HG03097 (cell line): ENCODE measurements around the gene ITGAD.
"Not testable (repeated sequence)": the region's sequence is repeated elsewhere in the genome, so short reads cannot be mapped to it uniquely, and the experiment has no call there.

Source experiments
- ATAC-seq: cut with Tn5 transposase; IDR thresholded peaks from one replicate; pipeline ENCODE4 v1.9.1; 2021; ENCODE audit not compliant: unreplicated experiment, low FRiP score

Gene ITGAD

DNA sequence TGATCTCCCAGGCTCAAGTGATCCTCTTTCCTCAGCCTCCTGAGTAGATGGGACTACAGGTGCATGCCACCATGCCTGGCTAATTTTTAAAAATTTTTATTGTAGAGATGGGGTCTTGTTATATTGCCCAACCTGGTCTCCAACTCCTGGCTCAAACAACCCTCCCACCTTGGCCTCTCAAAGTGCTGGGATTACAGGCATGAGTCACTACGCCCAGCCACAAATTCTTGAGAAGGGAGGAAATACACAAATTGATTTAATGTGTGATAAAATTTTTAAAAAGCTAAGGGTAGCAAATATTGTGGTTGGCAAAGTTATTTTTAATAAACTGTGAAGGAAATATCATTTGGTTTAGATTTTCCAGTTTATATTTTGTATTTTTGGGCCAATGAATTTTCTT is 9.6 kb downstream of the ITGAD start:
- no peak for ATAC-seq

DNA sequence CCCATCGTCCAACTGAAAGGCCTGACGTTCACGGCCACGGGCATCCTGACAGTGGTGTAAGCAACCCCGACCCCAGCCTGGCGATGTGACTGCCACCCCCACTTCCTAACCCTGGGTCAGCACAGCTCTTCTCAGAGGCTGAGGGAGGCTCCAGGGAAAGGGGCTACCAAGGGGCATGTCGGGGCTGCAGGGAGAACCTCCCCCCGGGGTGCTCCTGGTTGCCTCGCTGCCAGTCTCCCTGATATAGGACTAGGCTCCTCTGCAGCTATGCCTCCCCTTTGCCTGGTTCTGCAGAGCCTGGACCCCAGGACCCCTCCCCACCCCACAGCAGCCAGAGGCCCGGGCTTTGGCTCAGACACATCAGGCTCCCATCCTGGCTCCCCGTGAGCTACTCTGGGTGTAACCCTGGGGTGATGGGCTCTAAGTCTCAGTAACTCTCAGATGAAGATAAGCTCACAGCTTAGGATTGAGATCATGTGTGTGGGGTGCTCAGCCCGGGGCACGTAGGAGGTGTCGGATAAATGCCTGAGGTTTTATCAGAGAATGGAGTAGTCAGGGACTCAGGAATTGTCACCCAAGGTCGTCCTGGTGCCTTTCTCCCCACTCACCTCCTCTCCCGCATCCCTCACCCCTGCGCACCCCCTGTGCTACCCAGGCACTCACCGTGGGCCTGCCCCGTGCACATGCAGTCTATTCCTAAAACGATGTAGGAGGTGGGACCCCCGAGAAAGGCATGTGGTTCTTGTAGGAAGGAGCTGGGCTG is 10.6 kb downstream of the ITGAD start:
- ATAC-seq = no peak

DNA sequence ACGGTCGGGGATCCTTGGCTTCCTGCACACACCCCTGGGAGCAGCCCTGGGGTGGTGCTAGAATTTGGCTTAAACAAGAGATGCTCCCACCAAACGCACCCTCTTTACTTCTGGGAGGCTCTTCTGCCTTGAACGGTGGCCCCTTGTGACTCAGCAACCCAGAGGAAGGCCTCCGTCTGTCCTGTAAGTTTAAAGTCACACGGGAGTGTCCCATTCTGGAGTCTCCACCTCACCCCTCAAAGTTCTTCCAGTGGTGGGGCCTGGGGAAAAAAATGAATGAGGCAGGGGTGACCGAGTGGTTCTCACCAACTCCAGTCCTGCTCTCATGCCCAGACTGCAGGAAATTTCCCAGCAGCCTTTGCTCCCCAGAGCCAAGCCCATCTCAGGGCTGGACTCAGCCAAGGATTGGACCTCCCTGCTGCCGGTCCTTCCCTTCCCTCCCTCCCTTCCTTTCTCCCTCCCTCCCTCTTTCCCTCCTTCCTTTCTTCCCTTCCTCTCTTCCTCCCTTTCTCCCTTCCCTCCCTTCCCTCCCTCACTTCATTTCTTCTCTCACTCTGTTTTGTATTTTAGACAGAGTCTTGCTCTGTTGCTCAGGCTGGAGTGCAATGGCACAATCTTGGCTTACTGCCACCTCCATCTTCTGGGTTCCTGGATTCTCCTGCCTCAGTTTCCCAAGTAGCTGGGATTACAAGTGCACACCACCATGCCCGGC is 11.4 kb downstream of the ITGAD start:
- no peak for ATAC-seq

DNA sequence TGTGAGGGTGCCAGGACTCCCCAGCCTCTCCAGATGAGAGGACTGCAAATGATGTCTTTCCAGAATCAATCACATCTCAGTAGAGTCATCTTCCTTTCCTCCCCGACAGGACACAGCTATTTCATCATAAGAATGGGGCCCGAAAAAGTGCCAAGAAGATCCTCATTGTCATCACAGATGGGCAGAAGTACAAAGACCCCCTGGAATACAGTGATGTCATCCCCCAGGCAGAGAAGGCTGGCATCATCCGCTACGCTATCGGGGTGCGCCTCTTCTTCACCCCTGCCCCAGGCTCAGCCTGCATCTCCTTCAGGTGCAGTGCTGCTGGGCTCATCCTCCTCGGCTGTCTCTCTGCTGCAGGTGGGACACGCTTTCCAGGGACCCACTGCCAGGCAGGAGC is 14.3 kb downstream of the ITGAD start:
- ATAC-seq = no peak

DNA sequence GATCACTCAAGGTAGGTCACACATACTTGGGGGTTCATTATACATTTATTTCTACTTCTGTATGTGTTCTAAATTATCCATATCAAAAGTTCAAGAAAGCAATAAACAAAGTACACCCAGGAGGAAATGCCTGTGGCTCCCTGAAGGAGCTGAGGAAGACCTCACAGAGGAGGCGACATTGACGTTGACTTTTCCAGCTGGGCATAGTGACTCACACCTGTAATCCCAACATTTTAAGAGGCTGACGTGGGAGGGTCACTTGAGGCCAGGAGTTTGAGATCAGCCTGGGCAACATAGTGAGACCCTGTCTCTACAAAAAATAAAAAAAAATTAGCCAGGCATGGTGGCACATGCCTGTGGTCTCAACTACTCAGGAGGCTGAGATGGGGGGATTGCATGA is 16.3 kb downstream of the ITGAD start:
- ATAC-seq = no peak

DNA sequence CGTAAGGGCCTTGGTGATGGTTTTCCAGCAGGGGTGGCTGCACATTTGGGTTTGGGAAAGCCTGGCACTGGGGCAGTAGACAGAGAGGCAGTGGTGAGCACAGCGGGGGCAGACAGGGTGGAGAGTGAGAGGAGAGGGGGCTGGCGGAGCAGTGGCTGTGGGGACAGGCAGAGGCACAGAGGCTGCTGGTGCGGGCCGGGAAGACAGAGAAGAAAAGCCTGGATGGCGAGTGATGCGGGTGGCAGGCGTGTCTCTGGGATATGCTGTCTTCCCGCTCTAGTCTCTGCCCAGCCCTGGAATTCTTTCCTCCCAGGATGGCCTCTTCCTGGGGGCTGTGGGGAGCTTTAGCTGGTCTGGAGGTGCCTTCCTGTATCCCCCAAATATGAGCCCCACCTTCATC is 16.9 kb downstream of the ITGAD start:
- ATAC-seq = no peak

DNA sequence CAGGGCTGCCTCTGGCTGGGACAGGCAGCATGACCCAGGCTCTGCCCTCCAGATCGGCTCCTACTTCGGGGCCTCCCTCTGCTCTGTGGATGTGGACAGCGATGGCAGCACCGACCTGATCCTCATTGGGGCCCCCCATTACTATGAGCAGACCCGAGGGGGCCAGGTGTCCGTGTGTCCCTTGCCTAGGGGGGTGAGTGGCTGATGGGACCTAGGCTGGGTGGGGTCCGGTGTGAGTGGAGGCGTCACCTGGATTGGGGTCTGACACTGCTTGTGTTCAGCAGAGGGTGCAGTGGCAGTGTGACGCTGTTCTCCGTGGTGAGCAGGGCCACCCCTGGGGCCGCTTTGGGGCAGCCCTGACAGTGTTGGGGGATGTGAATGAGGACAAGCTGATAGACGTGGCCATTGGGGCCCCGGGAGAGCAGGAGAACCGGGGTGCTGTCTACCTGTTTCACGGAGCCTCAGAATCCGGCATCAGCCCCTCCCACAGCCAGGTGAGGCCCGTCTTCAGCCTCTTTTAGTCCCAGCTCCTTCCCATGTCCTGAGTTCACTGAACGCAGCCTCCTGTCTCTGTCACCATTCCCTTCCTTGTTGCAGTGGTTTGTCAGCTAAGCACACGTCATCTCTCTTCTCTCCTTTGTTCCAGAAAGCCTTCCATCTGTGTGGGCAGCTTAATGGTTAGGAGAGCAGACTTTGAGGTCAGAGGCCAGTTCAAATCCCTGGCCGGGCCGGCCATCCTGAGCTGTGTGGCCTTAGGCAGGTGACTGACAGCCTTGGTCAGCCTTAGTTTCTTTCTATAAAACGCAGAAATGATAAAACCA is 18.1 kb downstream of the ITGAD start:
- no peak for ATAC-seq

DNA sequence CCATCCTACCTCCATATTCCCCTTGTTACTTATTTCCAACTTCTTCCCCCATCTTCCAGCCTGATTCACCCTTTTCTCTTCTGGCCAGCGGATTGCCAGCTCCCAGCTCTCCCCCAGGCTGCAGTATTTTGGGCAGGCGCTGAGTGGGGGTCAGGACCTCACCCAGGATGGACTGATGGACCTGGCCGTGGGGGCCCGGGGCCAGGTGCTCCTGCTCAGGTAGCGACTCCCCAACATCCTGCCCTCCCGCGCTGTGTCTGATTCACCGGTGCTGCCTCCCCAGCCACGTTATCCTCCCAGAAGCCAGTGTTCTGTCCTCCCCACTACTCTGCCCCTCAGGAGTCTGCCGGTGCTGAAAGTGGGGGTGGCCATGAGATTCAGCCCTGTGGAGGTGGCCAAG is 19.6 kb downstream of the ITGAD start:
- ATAC-seq = no peak

DNA sequence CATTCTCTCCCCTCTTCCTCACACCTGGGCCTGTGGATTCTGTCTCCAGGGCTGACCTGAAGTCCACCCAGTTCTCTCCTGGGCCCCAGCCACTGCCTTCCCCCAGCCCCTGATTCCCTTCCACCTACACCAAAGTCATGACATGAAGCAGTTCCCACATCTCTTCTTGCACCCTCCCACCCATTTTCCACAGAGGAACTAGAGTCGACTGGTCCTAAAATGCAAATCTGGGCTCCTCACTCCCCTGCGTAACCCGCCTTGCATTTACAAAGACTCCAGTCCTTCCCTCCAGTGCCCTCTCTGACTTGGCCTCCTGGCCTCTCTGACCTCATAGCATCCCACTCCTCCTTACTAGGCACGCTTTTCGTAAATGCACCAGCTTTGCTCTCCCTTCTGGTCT is 20.2 kb downstream of the ITGAD start:
- no peak for ATAC-seq

DNA sequence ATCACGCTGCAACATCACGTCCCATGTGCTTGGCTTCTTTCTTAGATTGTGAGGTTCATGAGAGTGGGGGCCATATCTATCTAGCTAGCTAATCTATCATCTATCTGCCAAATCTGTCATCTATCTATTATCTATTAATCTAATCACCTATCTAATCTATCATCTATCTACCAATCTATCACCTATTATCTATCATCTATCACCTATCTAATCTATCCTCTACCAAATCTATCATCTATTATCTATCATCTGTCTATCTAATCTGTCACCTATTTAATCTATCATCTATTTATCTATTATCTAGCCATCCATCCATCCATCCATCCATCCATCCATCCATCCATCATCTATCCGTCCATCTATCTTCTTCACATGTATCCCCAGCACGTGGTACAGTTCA is 20.8 kb downstream of the ITGAD start:
- no peak for ATAC-seq

DNA sequence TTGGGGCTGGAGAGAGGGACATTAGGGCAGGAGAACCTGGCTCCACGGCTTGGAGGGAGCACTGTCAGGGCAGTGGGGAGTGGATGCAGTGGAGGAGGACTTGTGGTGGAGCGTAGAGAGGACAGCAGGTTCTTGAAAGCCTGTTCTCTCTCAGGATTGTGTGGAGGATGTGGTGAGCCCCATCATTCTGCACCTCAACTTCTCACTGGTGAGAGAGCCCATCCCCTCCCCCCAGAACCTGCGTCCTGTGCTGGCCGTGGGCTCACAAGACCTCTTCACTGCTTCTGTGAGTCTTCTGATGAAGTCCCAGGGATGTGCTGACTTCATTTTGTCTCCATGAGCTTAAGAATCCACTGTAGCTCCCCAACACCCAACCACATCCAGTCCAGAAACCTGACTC is 21.6 kb downstream of the ITGAD start:
- no peak for ATAC-seq

DNA sequence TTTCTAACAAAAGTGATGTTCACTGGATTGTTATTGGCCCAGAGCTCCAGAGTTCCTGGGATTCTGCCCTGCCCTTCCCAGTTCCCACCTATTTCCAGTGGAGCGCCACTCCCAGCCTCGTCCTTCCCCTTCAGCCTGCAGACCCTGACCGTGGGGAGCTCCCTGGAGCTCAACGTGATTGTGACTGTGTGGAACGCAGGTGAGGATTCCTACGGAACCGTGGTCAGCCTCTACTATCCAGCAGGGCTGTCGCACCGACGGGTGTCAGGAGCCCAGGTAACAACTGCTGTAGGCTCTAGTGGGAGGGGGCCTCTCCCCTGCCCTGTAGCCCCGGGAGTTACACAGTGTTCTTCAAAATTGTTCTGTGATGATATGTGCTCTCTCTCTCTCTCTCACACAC is 23.2 kb downstream of the ITGAD start:
- no peak for ATAC-seq

DNA sequence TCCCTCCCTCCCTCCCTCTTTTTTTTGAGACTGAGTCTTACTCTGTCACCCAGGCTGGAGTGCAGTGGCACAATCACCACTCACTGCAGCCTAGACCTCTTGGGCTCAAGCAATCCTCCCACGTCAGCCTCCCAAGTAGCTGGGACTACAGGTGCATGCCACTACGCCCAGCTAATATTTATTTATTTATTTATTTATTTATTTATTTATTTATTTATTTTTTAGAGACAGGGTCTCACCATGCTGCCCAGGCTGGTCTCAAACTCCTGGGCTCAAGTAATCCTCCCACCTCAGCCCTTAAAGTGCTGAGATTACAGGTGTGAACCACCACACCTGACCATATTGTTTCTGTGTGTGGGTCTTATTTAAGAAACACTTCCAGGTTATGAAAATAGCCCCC is 23.9 kb downstream of the ITGAD start:
- ATAC-seq = not testable (repeated sequence)

DNA sequence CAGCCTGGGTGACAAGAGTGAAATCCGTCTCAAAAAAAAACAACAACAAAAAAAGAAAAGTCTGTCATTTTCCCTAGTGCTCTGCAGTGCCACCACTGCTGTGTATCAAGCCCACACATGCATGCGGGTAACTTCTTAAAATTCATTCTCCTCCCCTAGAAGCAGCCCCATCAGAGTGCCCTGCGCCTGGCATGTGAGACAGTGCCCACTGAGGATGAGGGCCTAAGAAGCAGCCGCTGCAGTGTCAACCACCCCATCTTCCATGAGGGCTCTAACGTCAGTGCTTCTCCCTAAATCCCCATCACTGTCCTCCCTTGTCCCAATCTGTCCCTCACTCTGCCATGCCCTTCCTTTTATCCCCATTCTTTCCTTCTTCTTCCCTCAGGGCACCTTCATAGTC is 24.8 kb downstream of the ITGAD start:
- no peak for ATAC-seq

DNA sequence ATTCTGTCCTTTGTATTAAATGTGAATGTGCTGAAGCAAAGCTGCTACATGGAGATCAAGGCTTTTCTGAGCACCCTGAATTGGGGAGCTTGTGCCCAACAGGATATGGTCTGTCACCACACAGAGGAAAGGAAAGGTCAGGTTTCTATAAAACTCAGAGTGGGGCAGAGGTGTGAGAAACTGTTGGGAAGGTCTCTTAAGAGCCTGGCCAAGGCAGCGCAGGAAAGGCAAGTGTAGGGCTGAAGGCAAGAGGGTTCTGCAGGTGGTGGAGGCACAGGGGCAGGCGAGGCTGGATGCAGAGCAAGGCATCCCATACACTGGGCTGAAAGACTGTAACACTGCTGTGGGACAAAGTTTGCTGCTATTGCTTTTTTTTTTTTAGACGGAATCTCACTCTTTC is 26.9 kb downstream of the ITGAD start:
- no peak for ATAC-seq

DNA sequence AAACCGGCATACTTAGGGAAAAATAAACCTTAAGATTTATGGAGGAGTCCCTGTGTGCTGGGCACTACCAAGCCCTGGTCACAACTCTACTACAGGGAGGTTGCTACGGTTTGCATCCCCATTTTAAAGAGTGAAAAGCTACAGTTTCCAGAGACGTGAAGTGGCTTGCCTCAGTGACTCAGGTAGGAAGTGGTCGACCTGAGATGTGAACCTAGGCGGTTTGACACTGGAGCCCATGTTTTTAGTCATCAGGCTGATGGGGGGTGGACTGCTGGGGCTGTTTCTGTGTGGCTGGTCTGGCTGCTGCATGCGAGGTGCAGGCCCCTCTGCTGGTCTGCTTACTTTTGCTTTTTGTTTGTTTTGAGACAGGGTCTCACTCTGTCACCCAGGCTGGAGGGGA is 28.5 kb downstream of the ITGAD start:
- no peak for ATAC-seq

DNA sequence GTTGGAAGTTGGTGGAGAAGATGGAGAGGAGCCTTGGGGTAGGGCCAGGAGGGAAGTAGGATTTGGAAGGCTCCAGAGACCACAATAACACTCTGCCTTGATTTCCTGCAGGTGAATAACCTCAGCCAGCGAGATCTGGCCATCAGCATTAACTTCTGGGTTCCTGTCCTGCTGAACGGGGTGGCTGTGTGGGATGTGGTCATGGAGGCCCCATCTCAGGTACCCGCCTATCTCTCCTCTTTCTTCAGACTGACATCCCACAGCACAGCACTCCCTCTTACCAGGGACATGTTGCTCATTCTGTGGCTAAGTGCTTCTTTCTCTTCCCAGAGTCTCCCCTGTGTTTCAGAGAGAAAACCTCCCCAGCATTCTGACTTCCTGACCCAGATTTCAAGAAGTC is 30.1 kb downstream of the ITGAD start:
- ATAC-seq = no peak

DNA sequence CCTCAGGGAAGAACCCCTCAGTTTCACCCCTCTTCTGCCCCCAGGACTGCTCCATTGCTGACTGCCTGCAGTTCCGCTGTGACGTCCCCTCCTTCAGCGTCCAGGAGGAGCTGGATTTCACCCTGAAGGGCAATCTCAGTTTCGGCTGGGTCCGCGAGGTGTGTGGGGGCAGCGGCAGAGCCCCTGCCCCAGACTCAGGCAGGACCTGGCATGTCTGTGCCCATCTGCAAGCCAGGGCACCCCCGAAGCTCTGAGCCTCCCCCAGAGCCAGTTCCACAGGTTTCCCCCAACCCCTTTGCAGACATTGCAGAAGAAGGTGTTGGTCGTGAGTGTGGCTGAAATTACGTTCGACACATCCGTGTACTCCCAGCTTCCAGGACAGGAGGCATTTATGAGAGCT is 30.7 kb downstream of the ITGAD start:
- ATAC-seq = no peak

DNA sequence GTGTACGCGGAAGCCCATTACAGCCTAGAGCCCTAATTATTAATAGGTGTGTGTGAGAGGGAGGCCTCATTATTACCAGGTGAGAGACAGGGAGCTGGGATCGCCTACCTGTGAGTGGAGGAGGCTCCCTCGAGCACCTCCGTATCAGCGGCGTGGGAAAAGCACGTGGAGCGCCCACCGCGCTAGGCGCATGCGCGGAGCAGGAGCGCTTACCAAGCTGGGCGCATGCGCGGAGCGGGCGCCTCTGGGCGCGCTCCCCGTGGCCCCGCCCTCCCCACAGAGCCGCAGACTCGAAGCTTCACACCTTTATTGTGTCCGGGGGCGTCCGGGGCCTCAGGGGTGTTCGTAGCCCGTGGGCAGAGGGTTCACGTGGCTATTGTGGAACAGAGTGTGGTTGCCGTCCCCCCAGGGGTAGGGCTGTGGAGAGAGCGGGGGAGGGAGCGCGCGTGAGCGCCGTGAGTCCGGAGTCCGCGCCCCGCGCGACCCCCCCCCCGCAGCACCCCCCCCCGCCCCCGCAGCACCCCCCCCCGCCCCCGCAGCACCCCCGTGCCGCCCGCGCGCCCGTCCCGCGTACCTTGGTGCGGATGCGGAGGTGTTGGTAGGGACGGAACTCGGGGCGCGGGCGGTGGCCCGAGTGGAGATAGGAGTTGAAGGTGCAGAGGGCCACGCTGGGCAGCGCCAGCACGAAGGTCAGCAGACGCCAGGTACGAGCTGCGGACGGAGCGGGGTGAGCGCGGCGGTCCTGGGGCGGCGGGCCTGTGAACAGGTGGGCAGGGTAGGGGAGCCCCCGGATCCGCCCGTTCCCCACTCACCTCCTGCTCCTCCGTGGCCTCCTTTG is 34.5 kb downstream of the ITGAD start:
- ATAC-seq = no peak

DNA sequence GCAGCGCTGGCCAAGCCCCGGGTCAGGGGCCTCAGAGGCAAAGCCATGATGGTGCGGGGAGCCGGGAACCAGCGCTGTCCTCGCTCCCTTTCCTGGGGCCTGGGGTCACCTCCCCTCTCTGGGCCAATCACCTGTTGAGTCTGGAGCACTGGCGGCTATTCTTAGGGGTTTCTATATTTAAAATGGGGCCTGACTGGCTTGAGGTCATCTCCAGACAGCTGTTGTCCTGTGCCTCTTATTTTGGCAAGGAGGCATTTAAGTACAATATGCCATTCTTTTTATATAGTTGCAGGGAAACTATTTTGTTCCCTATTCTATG is 35.1 kb downstream of the ITGAD start, which contains the start of gene COX6A2:
Gene COX6A2, minus strand, starts transcription at position 82 of the 319 bp plus-strand sequence. Its CDS starts 35 bp downstream, at position 47.
- no peak for ATAC-seq
